ENCODE data around the gene ABCA1.

DNA sequence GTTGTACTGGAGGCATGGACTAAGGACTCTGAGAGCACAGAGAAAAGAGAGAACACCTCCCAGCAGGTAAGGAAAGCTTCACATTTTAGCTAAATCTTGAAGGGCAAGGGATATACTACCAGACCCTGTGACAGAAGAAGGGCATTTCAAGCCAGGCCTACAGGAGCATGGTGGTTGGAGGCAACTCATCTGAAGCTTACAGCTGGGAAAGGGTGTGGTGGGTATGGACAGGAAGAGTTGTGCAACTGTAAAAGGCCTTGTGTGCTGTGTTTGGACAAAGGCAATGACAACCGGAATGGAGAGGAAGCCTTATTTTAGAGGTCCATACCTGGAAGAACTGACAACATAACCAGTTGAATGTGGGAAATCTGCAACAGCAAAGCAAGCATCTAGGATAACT, 132.9 kb downstream of the ABCA1 start:
- TF ChIP-seq, protein P1, sequence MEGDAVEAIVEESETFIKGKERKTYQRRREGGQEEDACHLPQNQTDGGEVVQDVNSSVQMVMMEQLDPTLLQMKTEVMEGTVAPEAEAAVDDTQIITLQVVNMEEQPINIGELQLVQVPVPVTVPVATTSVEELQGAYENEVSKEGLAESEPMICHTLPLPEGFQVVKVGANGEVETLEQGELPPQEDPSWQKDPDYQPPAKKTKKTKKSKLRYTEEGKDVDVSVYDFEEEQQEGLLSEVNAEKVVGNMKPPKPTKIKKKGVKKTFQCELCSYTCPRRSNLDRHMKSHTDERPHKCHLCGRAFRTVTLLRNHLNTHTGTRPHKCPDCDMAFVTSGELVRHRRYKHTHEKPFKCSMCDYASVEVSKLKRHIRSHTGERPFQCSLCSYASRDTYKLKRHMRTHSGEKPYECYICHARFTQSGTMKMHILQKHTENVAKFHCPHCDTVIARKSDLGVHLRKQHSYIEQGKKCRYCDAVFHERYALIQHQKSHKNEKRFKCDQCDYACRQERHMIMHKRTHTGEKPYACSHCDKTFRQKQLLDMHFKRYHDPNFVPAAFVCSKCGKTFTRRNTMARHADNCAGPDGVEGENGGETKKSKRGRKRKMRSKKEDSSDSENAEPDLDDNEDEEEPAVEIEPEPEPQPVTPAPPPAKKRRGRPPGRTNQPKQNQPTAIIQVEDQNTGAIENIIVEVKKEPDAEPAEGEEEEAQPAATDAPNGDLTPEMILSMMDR (conservative IDR thresholded peaks at IDR 0.05; ENCODE audit: low read depth, low read length): no peak
- TF ChIP-seq EZH2 (IDR thresholded peaks at IDR 0.05; ENCODE audit: borderline replicate concordance, low read depth, low read length, poor library complexity, severe bottlenecking): no peak
